Stimulated activated naive CD8-positive, alpha-beta T cell treated with anti-CD3 and anti-CD28 coated beads, Interleukin-15, Interleukin-2, amounts not matched to agents 100 ng/mL and 50 ng/mL, for 24 hours (primary cell): ENCODE measurements around the gene STK24.
A peak's percentile ranks its signal among the peaks of the same experiment; 100 is the strongest.
"Not testable (repeated sequence)": the region's sequence is repeated elsewhere in the genome, so short reads cannot be mapped to it uniquely, and the experiment has no call there.

Source experiments
- H3K27ac Mint-ChIP-seq: one replicate; pipeline ENCODE4 v1.8.0; 2021; ENCODE audit warnings: mild to moderate bottlenecking, mixed read lengths
- H3K27me3 Mint-ChIP-seq: one replicate; pipeline ENCODE4 v1.8.0; 2021; ENCODE audit warnings: mixed read lengths
- H3K36me3 Mint-ChIP-seq: one replicate; pipeline ENCODE4 v1.8.0; 2021; ENCODE audit warnings: low read depth, mixed read lengths
- H3K4me1 Mint-ChIP-seq: one replicate; pipeline ENCODE4 v1.8.0; 2021; ENCODE audit warnings: low read depth, mixed read lengths
- H3K4me3 Mint-ChIP-seq: one replicate; pipeline ENCODE4 v1.8.0; 2021; ENCODE audit warnings: mild to moderate bottlenecking, mixed read lengths
- H3K9me3 Mint-ChIP-seq: one replicate; pipeline ENCODE4 v1.8.0; 2021; ENCODE audit warnings: mixed read lengths

The STK24 gene

GRCh38 chr13:98571955-98572662 lies 4.8 kb downstream of the STK24 start:
- peak overlapping the region; percentile 84 for H3K27ac Mint-ChIP-seq
- H3K36me3 Mint-ChIP-seq, result peaks cover 46% of the 10 kb centered on the region
- H3K27me3 Mint-ChIP-seq, result no peaks in the 10 kb centered on the region

GRCh38 chr13:98570929-98571372 lies 6.0 kb downstream of the STK24 start:
- Mint-ChIP-seq H3K4me1 (peaks cover 99% of the 10 kb centered on the region), H3K27me3 (no peaks in the 10 kb centered on the region), H3K27ac (peak overlapping the region; percentile 84), H3K36me3 (peaks cover 51% of the 10 kb centered on the region), H3K9me3 (peaks cover 4% of the 10 kb centered on the region), H3K4me3 (peak overlapping the region; percentile 70)

More at GRCh38 chr13:98571955-98572662, 4.8 kb downstream of the STK24 start:
- Mint-ChIP-seq H3K9me3 (peaks cover 4% of the 10 kb centered on the region), H3K4me3 (peak overlapping the region; percentile 70), H3K4me1 (peaks cover 87% of the 10 kb centered on the region)

GRCh38 chr13:98569494-98570367 lies 7.2 kb downstream of the STK24 start:
- H3K36me3 Mint-ChIP-seq, result peaks cover 43% of the 10 kb centered on the region

GRCh38 chr13:98568918-98569317 lies 8.0 kb downstream of the STK24 start:
- Mint-ChIP-seq H3K4me1 (peaks cover 100% of the 10 kb centered on the region), H3K36me3 (peaks cover 36% of the 10 kb centered on the region), H3K9me3 (peaks cover 4% of the 10 kb centered on the region), H3K27ac (peak overlapping the region; percentile 86), H3K27me3 (no peaks in the 10 kb centered on the region), H3K4me3 (peak overlapping the region; percentile 23)

More at GRCh38 chr13:98569494-98570367, 7.2 kb downstream of the STK24 start:
- not testable (repeated sequence) for H3K9me3 Mint-ChIP-seq, H3K27me3 Mint-ChIP-seq
- H3K27ac Mint-ChIP-seq, result peak overlapping the region; percentile 86
- peaks cover 100% of the 10 kb centered on the region for H3K4me1 Mint-ChIP-seq
- H3K4me3 Mint-ChIP-seq, result peak overlapping the region; percentile 70

- Mint-ChIP-seq H3K4me1 (peaks cover 98% of the 10 kb centered on the region), H3K27me3 (no peaks in the 10 kb centered on the region), H3K27ac (peak overlapping the region; percentile 86), H3K36me3 (peaks cover 31% of the 10 kb centered on the region), H3K4me3 (peak overlapping the region; percentile 22), H3K9me3 (peaks cover 4% of the 10 kb centered on the region)
Measured at GRCh38 chr13:98567140-98567539, 9.8 kb downstream of the STK24 start.

GRCh38 chr13:98565726-98566565 lies 11.0 kb downstream of the STK24 start:
- Mint-ChIP-seq H3K36me3 (peaks cover 35% of the 10 kb centered on the region), H3K4me3 (peak overlapping the region; percentile 27), H3K27ac (peak overlapping the region; percentile 73), H3K4me1 (peaks cover 97% of the 10 kb centered on the region), H3K27me3 (no peaks in the 10 kb centered on the region), H3K9me3 (peaks cover 4% of the 10 kb centered on the region)

- Mint-ChIP-seq H3K27ac (peak overlapping the region; percentile 76), H3K4me3 (peak overlapping the region; percentile 81), H3K9me3 (peaks cover 4% of the 10 kb centered on the region), H3K4me1 (peaks cover 94% of the 10 kb centered on the region), H3K27me3 (no peaks in the 10 kb centered on the region), H3K36me3 (peaks cover 42% of the 10 kb centered on the region)
Measured at GRCh38 chr13:98564204-98564603, 12.7 kb downstream of the STK24 start.

- H3K36me3 Mint-ChIP-seq, result peaks cover 32% of the 10 kb centered on the region
- H3K9me3 Mint-ChIP-seq, result no peaks in the 10 kb centered on the region
- H3K27ac Mint-ChIP-seq, result peak overlapping the region; percentile 70
- H3K27me3 Mint-ChIP-seq, result no peaks in the 10 kb centered on the region
- H3K4me3 Mint-ChIP-seq, result peak overlapping the region; percentile 81
- peaks cover 91% of the 10 kb centered on the region for H3K4me1 Mint-ChIP-seq
Measured at GRCh38 chr13:98563071-98563470, 13.8 kb downstream of the STK24 start.

- H3K4me3 Mint-ChIP-seq, result no peak overlapping the region
- peaks cover 24% of the 10 kb centered on the region for H3K36me3 Mint-ChIP-seq
- H3K4me1 Mint-ChIP-seq, result peaks cover 83% of the 10 kb centered on the region
- peak overlapping the region; percentile 79 for H3K27ac Mint-ChIP-seq
- H3K9me3 Mint-ChIP-seq, result no peaks in the 10 kb centered on the region
- H3K27me3 Mint-ChIP-seq, result no peaks in the 10 kb centered on the region
Measured at GRCh38 chr13:98559169-98559568, 17.7 kb downstream of the STK24 start.

GRCh38 chr13:98557937-98558792 lies 18.7 kb downstream of the STK24 start:
- Mint-ChIP-seq H3K27me3 (no peaks in the 10 kb centered on the region), H3K4me3 (peak overlapping the region; percentile 9), H3K36me3 (peaks cover 29% of the 10 kb centered on the region), H3K27ac (peak overlapping the region; percentile 73), H3K4me1 (peaks cover 83% of the 10 kb centered on the region), H3K9me3 (no peaks in the 10 kb centered on the region)

GRCh38 chr13:98556968-98557631 lies 19.8 kb downstream of the STK24 start:
- no peaks in the 10 kb centered on the region for H3K9me3 Mint-ChIP-seq
- peak overlapping the region; percentile 3 for H3K4me3 Mint-ChIP-seq
- H3K36me3 Mint-ChIP-seq, result peaks cover 30% of the 10 kb centered on the region
- peaks cover 81% of the 10 kb centered on the region for H3K4me1 Mint-ChIP-seq
- no peaks in the 10 kb centered on the region for H3K27me3 Mint-ChIP-seq
- peak overlapping the region; percentile 73 for H3K27ac Mint-ChIP-seq

GRCh38 chr13:98556142-98556816 lies 20.6 kb downstream of the STK24 start:
- Mint-ChIP-seq H3K27ac (no peak overlapping the region), H3K9me3 (no peaks in the 10 kb centered on the region), H3K4me3 (no peak overlapping the region), H3K4me1 (peaks cover 80% of the 10 kb centered on the region), H3K27me3 (no peaks in the 10 kb centered on the region), H3K36me3 (peaks cover 34% of the 10 kb centered on the region)

- H3K27ac Mint-ChIP-seq, result peak overlapping the region; percentile 83
- peaks cover 57% of the 10 kb centered on the region for H3K36me3 Mint-ChIP-seq
- peaks cover 85% of the 10 kb centered on the region for H3K4me1 Mint-ChIP-seq
- no peak overlapping the region for H3K4me3 Mint-ChIP-seq
- no peaks in the 10 kb centered on the region for H3K9me3 Mint-ChIP-seq
- H3K27me3 Mint-ChIP-seq, result no peaks in the 10 kb centered on the region
Measured at GRCh38 chr13:98549728-98550317, 27.1 kb downstream of the STK24 start.
